Measurements from ENCODE around the gene GPI.

GPI gene

DNA sequence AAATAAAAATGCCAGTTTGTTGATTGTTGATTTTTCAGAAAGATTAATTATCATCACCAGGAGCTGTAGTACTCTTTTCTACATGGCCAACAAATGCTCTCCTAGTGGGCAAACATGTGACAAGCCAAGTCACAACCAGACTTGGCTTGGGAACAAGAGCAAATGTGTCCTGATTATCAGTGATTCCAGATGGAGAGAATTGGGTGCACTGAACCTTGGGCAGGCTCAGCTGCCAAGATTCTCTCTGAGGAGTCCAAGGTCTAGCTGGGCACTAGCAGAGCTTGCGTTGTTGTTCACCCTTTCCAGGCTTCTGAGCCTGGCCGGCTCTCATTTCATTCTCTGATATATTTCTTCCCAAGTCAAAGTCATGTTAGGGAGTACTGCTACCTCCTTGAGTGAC lies 27.3 kb upstream of the GPI start:
- DNase-seq (ENCODE audit: extremely low read depth, low read depth) = no peak
- no peak overlapping the region for H3K4me3 ChIP-seq (replicated peaks; ENCODE audit: low read depth, low read length)
- TF ChIP-seq, protein P1, sequence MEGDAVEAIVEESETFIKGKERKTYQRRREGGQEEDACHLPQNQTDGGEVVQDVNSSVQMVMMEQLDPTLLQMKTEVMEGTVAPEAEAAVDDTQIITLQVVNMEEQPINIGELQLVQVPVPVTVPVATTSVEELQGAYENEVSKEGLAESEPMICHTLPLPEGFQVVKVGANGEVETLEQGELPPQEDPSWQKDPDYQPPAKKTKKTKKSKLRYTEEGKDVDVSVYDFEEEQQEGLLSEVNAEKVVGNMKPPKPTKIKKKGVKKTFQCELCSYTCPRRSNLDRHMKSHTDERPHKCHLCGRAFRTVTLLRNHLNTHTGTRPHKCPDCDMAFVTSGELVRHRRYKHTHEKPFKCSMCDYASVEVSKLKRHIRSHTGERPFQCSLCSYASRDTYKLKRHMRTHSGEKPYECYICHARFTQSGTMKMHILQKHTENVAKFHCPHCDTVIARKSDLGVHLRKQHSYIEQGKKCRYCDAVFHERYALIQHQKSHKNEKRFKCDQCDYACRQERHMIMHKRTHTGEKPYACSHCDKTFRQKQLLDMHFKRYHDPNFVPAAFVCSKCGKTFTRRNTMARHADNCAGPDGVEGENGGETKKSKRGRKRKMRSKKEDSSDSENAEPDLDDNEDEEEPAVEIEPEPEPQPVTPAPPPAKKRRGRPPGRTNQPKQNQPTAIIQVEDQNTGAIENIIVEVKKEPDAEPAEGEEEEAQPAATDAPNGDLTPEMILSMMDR (IDR thresholded peaks at IDR 0.05; ENCODE audit: low read depth, low read length, missing control alignments) = no peak

DNA sequence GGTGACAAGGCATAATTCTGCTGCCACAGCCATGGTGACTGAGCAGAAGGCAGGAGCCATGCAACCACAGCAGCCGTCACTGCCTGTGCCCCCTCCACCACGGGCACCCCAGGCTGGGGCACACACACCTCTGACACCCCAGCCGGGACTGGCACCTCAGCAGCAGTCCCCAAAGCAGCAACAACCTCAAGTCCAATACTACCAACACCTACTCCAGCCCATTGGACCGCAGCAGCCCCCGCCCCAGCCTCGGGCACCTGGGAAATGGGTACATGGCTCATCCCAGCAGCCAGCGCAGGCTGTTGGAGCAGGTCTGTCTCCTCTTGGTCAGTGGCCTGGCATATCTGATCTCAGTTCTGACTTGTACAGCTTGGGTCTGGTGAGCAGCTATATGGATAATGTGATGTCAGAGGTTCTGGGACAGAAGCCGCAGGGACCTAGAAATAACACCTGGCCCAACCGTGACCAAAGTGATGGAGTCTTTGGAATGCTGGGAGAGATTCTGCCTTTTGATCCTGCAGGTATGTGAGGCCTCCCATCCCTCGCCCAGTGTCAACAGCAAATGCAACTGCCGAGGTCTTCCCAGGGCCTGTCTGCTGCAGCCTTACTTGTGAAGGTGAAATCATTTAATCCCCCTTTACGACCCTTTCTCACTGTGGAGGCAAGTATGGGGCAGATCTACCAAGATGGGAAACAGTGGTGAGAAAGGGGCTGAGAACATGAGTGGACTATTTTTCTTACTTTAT lies 22.9 kb upstream of the GPI start:
- H3K4me3 ChIP-seq (replicated peaks; ENCODE audit: low read depth, low read length) = no peak overlapping the region
- no peak for DNase-seq (ENCODE audit: extremely low read depth, low read depth)
- TF ChIP-seq, protein P1 (IDR thresholded peaks at IDR 0.05; ENCODE audit: low read depth, low read length, missing control alignments) = no peak

DNA sequence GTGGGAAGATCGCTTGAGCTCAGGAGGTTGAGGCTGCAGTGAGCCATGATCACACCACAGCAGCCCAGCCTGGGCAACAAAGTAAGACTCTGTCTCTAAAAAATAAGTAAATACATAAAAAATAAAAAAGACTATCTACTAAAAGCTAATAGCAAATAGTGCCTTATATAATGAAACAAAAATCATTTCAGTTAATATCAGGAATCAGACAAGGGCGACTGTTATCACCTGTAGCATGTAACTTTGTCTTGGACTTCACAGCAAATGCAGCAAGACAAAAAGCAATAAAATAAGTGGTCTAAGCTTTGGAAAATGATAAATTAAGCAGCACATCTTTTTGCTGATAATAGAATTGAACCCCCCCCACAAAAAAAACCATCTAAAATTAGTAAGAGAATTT lies 21.2 kb upstream of the GPI start:
- no peak overlapping the region for H3K4me3 ChIP-seq (replicated peaks; ENCODE audit: low read depth, low read length)
- TF ChIP-seq, protein P1 (IDR thresholded peaks at IDR 0.05; ENCODE audit: low read depth, low read length, missing control alignments) = no peak
- no peak for DNase-seq (ENCODE audit: extremely low read depth, low read depth)

DNA sequence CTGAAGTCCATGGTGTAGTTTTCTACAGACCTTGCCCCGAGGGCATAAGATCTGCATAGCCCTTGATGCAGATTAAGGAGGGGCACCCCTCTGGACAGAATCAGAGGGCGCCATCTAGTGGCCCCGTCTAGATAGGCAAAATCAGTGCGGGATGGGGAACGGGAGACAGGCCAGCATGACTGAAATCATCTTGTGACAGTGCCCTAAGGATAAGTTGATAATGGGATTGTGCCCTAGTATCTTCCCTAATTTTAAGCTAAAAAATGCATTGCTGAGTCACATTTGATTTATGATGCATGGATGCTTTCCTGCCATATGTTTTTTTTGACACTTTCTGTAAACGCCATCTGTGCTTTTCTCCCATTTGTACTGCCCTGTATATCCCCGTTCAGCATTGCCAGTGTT lies 19.0 kb upstream of the GPI start:
- TF ChIP-seq, protein P1 (IDR thresholded peaks at IDR 0.05; ENCODE audit: low read depth, low read length, missing control alignments) = peak; percentile 95
- DNase-seq (ENCODE audit: extremely low read depth, low read depth) = no peak
- H3K4me3 ChIP-seq (replicated peaks; ENCODE audit: low read depth, low read length) = no peak overlapping the region

DNA sequence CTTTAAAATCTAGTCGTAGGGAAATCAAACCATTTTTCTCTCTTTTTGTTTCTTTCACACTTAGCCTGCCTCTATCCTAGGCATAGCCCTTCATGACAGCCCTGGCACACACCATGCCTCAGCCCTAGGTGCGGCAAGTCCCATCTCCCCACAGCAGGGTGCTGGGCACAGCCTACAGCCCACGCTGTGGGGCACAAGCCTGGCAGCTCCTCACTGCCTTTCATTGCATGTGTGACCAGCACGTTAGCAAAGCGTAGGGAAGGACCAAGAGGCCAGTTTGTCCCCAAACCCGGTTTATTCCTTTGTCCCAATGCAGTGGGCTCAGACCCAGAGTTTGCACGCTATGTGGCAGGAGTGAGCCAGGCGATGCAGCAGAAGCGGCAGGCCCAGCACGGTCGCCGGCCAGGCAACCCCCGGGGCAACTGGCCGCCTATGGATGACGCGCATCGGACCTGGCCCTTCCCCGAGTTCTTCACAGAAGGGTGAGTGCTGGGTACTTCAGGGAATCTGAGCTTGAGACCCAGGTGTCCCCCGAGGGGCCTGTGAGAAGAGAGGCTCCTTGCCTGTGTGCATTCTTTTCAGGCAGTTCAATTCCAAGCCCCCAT lies 17.3 kb upstream of the GPI start:
- DNase-seq (ENCODE audit: extremely low read depth, low read depth) = no peak
- TF ChIP-seq, protein P1 (IDR thresholded peaks at IDR 0.05; ENCODE audit: low read depth, low read length, missing control alignments) = no peak
- no peak overlapping the region for H3K4me3 ChIP-seq (replicated peaks; ENCODE audit: low read depth, low read length)

DNA sequence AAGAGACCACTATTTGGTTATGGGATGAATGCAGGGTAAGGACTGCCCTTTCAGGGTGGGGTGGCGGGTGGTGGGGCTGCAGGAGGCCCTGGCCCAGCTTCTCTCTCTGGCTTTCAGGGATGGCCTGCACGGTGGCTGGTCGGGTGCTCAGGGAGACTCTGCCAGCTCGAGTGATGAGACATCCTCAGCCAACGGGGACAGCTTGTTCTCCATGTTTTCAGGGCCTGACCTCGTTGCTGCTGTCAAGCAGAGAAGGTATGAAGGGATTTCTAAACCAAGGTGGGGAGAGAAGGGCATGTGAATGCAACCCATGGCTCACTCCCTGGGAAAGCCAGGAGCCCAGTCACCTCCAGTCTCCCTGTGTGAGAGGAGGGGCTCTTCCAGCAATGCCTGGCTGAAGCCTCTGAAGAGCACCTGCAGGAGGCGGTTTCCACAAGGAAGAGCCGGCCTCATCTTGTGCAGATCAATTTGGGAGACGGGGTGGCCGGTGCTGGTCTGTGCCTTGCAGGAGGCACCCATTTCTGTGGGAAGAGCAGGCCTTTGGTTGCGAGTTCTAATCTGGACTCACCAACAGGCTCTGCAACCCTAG lies 16.0 kb upstream of the GPI start:
- no peak for DNase-seq (ENCODE audit: extremely low read depth, low read depth)
- TF ChIP-seq, protein P1 (IDR thresholded peaks at IDR 0.05; ENCODE audit: low read depth, low read length, missing control alignments) = no peak
- no peak overlapping the region for H3K4me3 ChIP-seq (replicated peaks; ENCODE audit: low read depth, low read length)
